Immature natural killer cell (primary cell): ENCODE data around the gene GALNT9. TPM values are rescaled to one million over a fixed set of nuclear protein-coding genes. Genes with fewer than 3 reads are reported as not detected.
"Not testable (repeated sequence)": the region's sequence is repeated elsewhere in the genome, so short reads cannot be mapped to it uniquely, and the experiment has no call there.

Source experiments
- DNase-seq, 3 donors: peaks; one replicate each; pipeline ENCODE4 v3.0.0; 2022; ENCODE audit warnings: mixed read lengths in 1 of 3
- H3K27ac Mint-ChIP-seq, 6 donors: one replicate each; pipeline ENCODE4 v1.8.0; 2020; ENCODE audit warnings: mixed read lengths in 6 of 6, mild to moderate bottlenecking in 5 of 6, inconsistent platforms in 4 of 6, moderate library complexity in 3 of 6
- H3K27me3 Mint-ChIP-seq, 3 donors: one replicate each; pipeline ENCODE4 v1.8.0; 2020 to 2021; ENCODE audit warnings: low read depth in 3 of 3, mild to moderate bottlenecking in 3 of 3, mixed read lengths in 3 of 3, moderate library complexity in 3 of 3, inconsistent platforms in 1 of 3
- H3K36me3 Mint-ChIP-seq, 3 donors: one replicate each; pipeline ENCODE4 v1.8.0; 2020; ENCODE audit warnings: mixed read lengths in 3 of 3, inconsistent platforms in 2 of 3, mild to moderate bottlenecking in 2 of 3
- H3K4me1 Mint-ChIP-seq, 2 donors: one replicate each; pipeline ENCODE4 v1.8.0; 2020; ENCODE audit warnings: inconsistent platforms in 2 of 2, mild to moderate bottlenecking in 2 of 2, mixed read lengths in 2 of 2, moderate library complexity in 1 of 2
- H3K4me3 Mint-ChIP-seq, 5 donors: one replicate each; pipeline ENCODE4 v1.8.0; 2020; ENCODE audit warnings: mild to moderate bottlenecking in 5 of 5, mixed read lengths in 5 of 5, inconsistent platforms in 3 of 5, moderate library complexity in 3 of 5
- H3K9me3 Mint-ChIP-seq, 6 donors: one replicate each; pipeline ENCODE4 v1.8.0; 2020; ENCODE audit warnings: mild to moderate bottlenecking in 6 of 6, mixed read lengths in 6 of 6, inconsistent platforms in 4 of 6, moderate library complexity in 3 of 6
- polyA plus RNA-seq, 3 donors: library from polyadenylated mRNA; unstranded; fragments of 300-500 nt; fragmentation: Illumina TruSeq; gene quantifications; one replicate each; pipeline ENCODE4 v1.2.3, GENCODE V29; 2021

GALNT9 gene
- polyA plus RNA-seq, 3 donors from 2014 or later: not detected

DNA sequence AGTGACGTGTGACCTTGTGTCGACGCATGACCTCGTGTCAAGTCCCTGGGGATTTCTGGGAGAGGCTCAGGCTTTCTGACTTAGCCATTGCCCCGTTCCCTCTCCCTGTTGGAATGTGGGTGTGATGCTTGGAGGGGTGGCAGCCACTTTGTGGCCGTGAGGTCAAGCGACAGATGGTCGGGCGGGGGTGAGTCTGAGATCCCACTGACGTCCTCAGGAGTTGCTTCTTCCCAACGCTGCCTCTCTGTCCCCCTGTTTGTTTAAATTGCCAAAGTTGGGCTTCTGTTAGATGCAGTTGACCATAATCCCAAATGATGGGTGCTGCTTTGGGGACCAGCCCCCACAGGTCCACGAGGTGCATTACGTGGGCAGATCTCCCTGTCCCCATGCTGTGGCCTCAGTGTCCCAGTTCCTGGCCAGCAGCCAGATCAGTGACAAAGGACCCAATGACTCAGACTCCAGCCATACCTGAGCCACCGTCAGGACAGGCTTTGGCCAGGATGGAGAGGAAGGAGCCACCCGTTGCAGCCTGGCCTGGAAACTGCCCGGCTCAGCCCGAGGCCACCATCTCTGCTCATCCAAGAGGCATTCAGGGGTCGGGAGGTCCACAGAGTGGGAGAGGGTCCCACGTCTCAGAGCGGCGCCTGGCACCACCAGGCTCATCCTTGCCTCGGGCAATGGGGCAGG lies 34.4 kb upstream of the GALNT9 start:
- no peak for DNase-seq
- Mint-ChIP-seq H3K36me3 (no peaks in the 10 kb centered on the region), H3K27me3 (peaks cover 0 to 4% (median 0%) of the 10 kb centered on the region in 3 donors), H3K4me1 (no peaks in the 10 kb centered on the region), H3K27ac (no peak overlapping the region), H3K4me3 (no peak overlapping the region), H3K9me3 (no peaks in the 10 kb centered on the region)

DNA sequence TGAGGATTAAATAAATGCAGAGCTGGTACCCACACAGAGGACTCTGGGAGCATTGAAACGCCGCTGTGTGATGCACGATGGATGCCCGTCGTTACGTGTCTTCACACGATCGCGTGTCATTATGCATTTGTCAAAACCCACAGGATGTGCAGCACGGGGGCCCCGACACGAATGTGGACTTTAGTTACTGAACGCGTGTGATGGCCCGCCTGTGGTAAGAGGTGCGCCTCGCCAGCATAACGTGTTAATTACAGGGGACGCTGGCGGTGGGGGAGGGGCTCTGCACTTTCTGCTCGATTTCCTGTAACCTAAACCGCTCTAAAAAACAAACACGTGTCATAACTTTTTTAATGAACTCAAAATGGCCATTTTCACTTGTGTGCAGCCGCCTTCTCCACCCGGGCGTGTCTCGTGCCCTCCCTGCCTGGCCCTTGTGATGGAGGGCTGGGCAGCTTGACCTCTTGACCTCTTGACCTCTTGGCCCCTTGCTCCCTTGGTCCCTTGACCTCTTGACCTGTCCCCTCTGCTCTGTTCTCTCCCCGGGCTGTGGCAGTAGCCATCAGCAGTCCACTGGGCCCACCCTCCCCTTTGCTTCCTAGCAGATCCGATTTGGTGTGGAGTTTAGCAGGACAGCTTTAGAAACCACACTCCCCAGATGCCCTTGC lies 33.7 kb upstream of the GALNT9 start:
- Mint-ChIP-seq H3K4me1 (no peaks in the 10 kb centered on the region), H3K36me3 (no peaks in the 10 kb centered on the region), H3K27me3 (peaks cover 0 to 4% (median 0%) of the 10 kb centered on the region in 3 donors), H3K9me3 (no peaks in the 10 kb centered on the region), H3K27ac (no peak overlapping the region), H3K4me3 (no peak overlapping the region)
- DNase-seq: no peak

DNA sequence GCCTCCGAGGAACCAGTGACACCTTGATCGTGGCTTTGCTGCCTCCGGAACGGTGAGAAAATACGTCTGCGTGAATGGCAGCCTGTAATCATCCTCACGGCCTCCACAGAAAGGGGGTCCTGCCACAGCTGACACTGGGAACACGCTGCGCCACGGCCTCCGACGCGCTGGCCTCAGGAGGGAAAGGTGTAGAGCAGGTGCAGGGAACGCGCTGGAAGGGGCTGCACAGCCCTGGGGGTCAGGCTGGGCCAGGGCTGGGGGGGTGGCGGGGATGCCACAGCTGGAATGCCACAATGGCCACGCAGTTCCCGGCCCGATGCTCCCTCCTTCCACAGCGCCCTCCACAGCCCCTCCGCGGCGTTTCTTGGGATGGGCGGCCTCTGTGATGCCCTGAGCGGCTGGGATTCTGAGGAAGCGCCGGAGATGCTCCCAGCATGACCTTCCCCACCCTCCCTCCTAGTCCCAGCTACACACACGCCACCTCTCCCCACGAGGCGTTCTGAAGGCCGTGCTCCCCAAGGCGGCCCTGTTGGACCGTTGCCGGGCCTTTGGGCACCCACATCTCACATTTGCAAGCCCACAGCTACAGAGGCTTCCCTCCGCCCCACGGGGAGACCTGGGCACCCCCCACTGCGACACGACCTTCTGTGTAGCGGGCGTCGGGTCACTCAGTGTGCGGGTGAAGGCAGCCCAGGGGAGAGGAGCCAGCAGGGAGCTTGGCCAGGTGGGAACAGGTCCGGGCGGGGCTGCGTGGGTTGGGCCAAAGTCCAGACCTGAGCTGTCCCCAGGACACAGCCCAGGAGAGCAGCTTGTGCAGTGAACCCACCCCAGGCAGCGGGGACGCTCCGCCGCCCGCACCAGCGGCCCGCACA lies 31.8 kb upstream of the GALNT9 start:
- Mint-ChIP-seq H3K4me1 (no peaks in the 10 kb centered on the region), H3K36me3 (no peaks in the 10 kb centered on the region), H3K27ac (no peak overlapping the region), H3K9me3 (no peaks in the 10 kb centered on the region), H3K27me3 (no peaks in the 10 kb centered on the region), H3K4me3 (no peak overlapping the region)
- DNase-seq: no peak

DNA sequence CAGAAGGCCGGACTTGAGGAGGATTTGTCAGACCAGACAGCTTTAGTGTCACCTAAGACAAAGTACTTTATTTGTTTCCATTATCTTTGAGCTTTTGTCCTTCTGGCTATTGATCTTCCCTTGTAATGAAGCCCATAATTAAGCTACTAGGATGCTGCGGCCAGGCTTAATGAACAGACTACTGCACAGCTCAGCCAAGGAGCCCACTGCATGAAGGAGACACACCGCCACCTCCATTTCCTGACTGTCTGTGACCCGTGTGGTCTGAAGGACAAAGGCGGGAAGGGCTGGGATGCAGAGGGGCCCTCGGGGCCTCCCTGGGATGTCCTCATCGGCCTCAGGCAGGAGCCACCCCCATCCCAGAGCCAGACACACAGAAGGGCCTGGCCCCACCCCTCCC lies 31.0 kb upstream of the GALNT9 start:
- H3K4me1 Mint-ChIP-seq: no peaks in the 10 kb centered on the region
- H3K36me3 Mint-ChIP-seq: no peaks in the 10 kb centered on the region
- H3K27me3 Mint-ChIP-seq: no peaks in the 10 kb centered on the region
- H3K27ac Mint-ChIP-seq: no peak overlapping the region
- DNase-seq: no peak
- no peaks in the 10 kb centered on the region for H3K9me3 Mint-ChIP-seq
- H3K4me3 Mint-ChIP-seq: no peak overlapping the region

DNA sequence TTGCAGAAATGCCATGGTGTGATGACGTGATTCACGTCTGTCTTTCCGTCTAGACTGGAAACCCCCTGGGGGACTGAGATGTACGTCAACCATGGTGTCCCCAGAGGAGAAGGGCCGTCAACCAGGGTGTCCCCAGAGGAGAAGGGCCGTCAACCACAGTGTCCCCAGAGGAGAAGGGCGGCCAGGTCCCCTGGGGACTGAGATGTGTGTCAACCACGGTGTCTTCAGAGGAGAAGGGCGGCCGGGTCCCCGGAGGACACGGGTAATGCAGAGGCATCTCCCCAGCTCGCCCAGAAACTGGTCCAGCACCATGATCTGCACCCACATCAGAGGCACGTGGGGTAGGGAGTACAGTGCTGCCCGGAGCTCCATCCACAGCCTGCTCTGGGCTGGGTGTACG lies 30.6 kb upstream of the GALNT9 start:
- no peaks in the 10 kb centered on the region for H3K27me3 Mint-ChIP-seq
- no peaks in the 10 kb centered on the region for H3K36me3 Mint-ChIP-seq
- no peak for DNase-seq
- no peaks in the 10 kb centered on the region for H3K4me1 Mint-ChIP-seq
- no peak overlapping the region for H3K4me3 Mint-ChIP-seq
- no peaks in the 10 kb centered on the region for H3K9me3 Mint-ChIP-seq
- H3K27ac Mint-ChIP-seq: no peak overlapping the region

DNA sequence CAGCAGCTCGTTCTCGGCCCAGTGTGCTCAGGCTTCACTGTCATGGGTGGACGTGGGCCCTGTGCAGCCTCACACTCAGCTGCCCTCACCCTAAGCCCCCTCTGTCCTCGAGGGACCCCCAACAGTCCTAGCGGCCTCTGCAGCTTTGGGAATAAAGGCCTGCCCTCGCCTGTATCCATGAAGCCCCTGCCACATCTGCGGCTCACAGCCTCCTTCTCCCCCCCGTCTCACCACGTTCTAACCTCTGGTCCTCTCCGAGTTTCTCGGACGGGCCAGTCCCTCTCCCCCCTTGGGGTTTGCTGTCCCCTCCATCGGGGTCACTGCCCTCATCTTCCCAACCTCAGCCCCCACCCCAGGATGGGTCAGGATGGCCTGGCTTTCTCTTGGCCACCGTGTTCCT lies 30.2 kb upstream of the GALNT9 start:
- no peaks in the 10 kb centered on the region for H3K36me3 Mint-ChIP-seq
- no peak overlapping the region for H3K27ac Mint-ChIP-seq
- no peaks in the 10 kb centered on the region for H3K27me3 Mint-ChIP-seq
- no peaks in the 10 kb centered on the region for H3K4me1 Mint-ChIP-seq
- DNase-seq: no peak
- H3K4me3 Mint-ChIP-seq: no peak overlapping the region
- H3K9me3 Mint-ChIP-seq: no peaks in the 10 kb centered on the region

DNA sequence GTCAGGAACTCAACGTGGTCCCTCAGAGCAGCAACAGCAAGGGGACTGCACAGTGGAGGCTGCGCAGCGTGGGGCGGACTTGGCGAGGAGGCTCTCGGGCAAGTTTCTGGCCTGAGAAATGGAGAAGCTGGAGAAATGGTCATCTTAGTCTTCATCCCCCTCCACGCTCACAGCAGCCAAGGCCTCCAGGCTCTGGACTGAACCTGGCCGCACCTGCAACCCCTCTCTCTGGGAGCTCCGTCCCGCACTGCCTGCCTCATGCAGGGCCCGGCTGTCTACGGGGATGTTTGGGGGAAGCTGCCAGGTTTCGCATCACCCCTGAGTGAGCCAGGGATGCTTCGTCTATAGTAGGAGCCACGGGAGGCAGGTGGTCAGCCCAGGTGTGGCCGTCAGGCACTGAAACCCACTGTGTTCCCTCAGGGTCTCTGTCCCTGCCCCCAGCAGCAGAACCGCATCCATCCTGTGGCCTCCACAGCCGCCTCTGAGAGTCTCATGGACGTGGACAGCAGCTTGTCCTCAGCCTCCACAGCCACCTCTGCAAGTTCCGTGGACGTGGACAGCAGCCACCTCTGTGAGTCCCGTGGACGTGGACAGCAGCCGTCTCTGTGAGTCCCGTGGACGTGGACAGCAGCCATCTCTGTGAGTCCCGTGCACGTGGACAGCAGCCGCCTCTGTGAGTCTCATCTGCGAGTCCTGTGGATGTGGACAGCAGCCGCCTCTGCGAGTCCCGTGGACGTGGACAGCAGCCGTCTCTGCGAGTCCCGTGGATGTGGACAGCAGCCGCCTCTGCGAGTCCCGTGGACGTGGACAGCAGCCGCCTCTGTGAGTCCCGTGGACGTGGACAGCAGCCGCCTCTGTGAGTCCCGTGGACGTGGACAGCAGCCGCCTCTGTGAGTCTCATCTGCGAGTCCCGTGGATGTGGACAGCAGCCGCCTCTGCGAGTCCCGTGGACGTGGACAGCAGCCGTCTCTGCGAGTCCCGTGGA lies 29.1 kb upstream of the GALNT9 start:
- not testable (repeated sequence) for H3K4me3 Mint-ChIP-seq, H3K9me3 Mint-ChIP-seq, H3K36me3 Mint-ChIP-seq, H3K4me1 Mint-ChIP-seq, DNase-seq, H3K27me3 Mint-ChIP-seq, H3K27ac Mint-ChIP-seq

DNA sequence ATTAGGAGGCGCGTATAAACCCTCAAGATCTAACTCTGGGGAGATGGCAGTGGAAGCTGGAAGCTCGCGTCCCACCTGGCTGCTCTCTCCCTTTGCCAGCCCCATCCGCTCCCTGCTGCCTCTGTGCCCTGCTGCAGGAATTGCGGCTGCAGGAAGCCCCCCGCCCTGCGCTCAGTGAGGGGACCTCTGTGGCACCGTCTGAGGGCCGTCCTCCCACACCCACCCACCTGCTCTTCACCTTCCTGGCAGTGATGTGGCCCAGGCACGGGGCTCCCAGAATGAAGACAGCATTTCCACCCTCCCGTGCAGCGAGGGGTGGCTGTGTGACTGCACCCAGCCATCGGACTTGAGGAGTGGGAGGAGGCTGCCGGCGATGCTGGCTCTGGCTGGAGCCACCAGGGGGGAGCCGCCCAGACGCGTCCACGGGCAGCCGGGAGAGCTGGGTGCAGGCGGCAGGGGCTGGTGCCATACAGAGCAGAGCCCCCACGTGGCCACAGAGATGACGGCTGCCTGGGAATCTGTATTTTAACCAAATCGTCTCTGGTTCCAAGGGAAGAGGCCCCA lies 28.3 kb upstream of the GALNT9 start:
- H3K36me3 Mint-ChIP-seq: no peaks in the 10 kb centered on the region
- no peak overlapping the region for H3K4me3 Mint-ChIP-seq
- H3K27me3 Mint-ChIP-seq: peaks cover 0 to 1% (median 0%) of the 10 kb centered on the region in 3 donors
- no peak overlapping the region for H3K27ac Mint-ChIP-seq
- no peak for DNase-seq
- H3K4me1 Mint-ChIP-seq: no peaks in the 10 kb centered on the region
- no peaks in the 10 kb centered on the region for H3K9me3 Mint-ChIP-seq

DNA sequence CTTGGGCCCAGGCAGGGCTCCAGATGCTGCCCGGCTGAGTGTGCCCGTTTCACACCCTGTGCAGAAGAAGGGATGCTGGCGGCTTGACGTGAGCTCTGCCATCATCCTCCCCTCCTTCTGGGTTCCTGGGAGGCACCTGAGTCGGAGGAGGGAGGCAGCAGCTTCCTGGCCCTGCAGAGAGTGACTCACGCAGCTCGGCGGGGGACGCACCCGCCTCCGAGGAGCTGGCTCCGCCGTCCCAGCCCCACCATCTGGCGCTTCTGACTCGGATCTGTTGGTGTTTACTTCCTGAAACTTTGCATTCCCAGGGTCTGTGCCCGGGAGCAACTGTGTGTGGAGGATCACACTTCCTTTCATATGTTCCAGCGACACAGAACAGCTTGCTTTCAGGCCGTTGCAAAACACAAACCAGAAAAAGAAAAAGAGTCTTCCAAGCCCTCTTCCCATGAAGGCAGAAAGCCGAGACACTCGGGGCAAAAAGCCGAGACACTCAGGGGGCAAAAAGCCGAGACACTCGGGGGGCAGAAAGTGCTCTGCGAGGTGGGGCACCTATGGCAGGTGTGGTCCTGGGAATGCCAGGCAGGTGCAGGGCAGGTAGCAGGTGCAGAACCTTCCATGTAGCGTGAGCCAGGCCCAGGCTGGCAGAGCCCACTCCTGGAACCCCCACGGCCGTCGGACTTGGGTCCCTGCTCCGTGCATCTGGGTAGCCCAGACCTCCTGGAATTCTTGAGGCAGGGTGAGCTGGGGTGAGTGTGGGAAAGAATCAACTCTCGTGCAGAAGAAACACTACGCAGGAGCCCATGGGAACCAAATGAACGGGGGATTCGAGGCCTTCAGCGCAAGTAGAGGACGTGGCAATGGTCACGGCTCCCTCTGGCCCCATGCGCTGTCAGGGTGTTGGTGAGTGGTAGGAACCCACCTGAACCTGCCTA lies 27.6 kb upstream of the GALNT9 start:
- Mint-ChIP-seq H3K27ac (no peak overlapping the region), H3K36me3 (no peaks in the 10 kb centered on the region), H3K4me3 (no peak overlapping the region), H3K9me3 (no peaks in the 10 kb centered on the region), H3K4me1 (no peaks in the 10 kb centered on the region), H3K27me3 (peaks cover 0 to 4% (median 0%) of the 10 kb centered on the region in 3 donors)
- DNase-seq: no peak

DNA sequence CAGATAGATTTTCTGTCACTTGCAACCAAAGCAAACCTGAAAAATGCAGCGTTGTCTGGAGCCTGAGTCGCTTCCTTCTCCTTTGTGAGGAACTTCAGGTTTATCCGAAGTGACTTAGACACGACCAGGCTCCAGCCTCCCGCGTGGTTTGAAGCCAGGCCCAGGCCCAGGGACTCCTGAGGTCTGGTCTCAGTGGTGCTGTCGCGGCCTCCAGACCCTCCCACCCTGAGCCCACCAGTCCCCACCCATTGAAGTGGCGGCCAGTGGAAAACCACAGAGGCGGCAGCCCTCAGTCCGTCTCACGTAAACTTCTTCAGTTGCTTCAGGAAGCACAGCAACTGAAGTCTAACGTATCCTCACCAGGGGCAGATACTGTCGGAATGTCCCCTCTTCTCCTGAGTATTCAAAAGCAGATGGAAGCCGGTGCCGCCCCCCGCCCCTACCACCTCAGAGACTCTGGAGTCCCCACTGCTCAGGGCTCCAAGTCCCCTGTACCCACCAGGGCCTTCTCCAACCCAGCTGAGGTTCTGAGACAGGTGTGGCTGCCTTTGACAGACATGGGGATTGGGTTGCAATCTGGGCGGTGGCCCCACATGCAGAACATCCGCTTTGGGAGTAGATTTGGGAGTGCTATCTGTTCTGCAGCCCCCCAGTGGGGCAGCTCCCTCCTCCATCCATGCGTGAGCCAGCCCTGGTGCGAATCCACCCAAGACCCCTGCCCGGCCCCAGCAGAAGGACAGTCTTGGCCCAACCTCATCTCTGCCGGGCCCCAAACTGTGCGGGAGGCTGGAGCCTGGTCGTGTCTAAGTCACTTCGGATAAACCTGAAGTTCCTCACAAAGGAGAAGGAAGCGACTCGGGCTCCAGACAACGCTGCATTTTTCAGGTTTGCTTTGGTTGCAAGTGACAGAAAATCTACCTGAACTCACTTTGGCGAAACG lies 26.6 kb upstream of the GALNT9 start:
- Mint-ChIP-seq H3K27ac (no peak overlapping the region), H3K4me1 (no peaks in the 10 kb centered on the region), H3K9me3 (no peaks in the 10 kb centered on the region), H3K36me3 (no peaks in the 10 kb centered on the region), H3K27me3 (peaks cover 0 to 4% (median 1%) of the 10 kb centered on the region in 3 donors), H3K4me3 (no peak overlapping the region)
- no peak for DNase-seq

DNA sequence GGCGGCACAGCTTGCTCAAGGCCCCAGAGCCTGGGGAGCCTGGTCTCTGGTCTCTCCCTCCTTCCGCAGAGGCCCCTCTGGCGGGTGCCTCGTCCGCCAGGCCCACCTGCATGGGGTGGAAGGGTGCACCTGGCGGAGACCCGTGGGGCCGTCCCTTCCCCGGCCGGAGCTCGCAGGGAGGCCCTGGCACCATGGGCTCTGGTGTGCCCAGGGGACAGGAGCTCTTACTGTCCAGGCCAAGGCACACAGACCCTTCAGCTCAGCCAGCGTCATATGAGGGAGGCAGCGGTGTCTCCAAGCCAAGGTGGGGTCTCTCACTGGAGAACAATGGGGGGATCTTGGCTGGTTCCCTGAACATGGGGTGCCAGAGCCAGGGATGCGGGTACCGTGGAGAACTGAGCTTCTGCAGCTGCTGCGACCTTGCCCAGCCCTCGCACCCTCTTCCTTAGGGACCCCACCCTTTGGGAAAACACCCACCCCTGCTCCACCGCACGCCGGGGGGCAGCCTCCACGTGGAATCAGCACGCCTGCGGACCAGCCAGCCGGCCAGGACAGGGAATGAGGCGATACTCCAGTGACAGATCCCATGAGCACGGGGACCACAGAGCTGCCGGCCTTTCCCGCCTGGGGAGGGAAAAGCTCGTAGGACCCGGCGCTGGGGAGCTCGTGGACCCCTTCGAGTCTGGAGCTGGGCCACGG lies 25.7 kb upstream of the GALNT9 start:
- H3K4me1 Mint-ChIP-seq: no peaks in the 10 kb centered on the region
- no peaks in the 10 kb centered on the region for H3K36me3 Mint-ChIP-seq
- H3K9me3 Mint-ChIP-seq: no peaks in the 10 kb centered on the region
- no peak for DNase-seq
- no peak overlapping the region for H3K27ac Mint-ChIP-seq
- no peak overlapping the region for H3K4me3 Mint-ChIP-seq
- peaks cover 0 to 6% (median 2%) of the 10 kb centered on the region in 3 donors for H3K27me3 Mint-ChIP-seq
